SU-DHL-6 (cell line): Measurements from ENCODE around the gene HOMER3.
"Not testable (repeated sequence)": the region's sequence is repeated elsewhere in the genome, so short reads cannot be mapped to it uniquely, and the experiment has no call there.

Experiments used
- H2AFZ ChIP-seq: fragments of 200-600 bp; sonication (generic); 2 replicates; pipeline ENCODE4 v1.6.1; 2014; ENCODE audit warnings: low read depth, mild to moderate bottlenecking, moderate library complexity, mixed read lengths, antibody characterized with exemption, low read length; ENCODE audit not compliant: severe bottlenecking
- H3F3A ChIP-seq: fragments of 200-600 bp; shearing (Covaris generic); 2 replicates; pipeline ENCODE4 v1.6.0; 2016; ENCODE audit warnings: antibody characterized with exemption, mild to moderate bottlenecking; ENCODE audit not compliant: insufficient read depth
- H3K27ac ChIP-seq: fragments of 200-600 bp; sonication (generic); 2 replicates; pipeline ENCODE4 v1.5.1; 2016; ENCODE audit warnings: low read depth, mild to moderate bottlenecking, low read length, moderate library complexity, mixed read lengths
- H3K27me3 ChIP-seq: fragments of 200-600 bp; sonication (generic), shearing (Covaris generic); 2 replicates; pipeline ENCODE4 v1.6.0; 2014; ENCODE audit warnings: mild to moderate bottlenecking, low read length
- H3K36me3 ChIP-seq: fragments of 200-600 bp; sonication (generic); 2 replicates; pipeline ENCODE4 v1.6.1; 2014; ENCODE audit warnings: mild to moderate bottlenecking, low read length, mixed read lengths
- H3K4me2 ChIP-seq: fragments of 300-600, 200-600 bp; shearing (Covaris generic), sonication (generic); 2 replicates; pipeline ENCODE4 v1.6.0; 2014; ENCODE audit warnings: low read length, low read depth, mild to moderate bottlenecking; ENCODE audit not compliant: poor library complexity, severe bottlenecking
- H3K4me3 ChIP-seq: fragments of 200-600 bp; sonication (generic); 2 replicates; pipeline ENCODE4 v1.5.1; 2014; ENCODE audit warnings: antibody characterized with exemption, low read length, mild to moderate bottlenecking, mixed read lengths; ENCODE audit not compliant: insufficient read depth, poor library complexity, severe bottlenecking
- H3K79me2 ChIP-seq: fragments of 200-600 bp; sonication (generic); 2 replicates; pipeline ENCODE4 v1.6.1; 2014; ENCODE audit warnings: mild to moderate bottlenecking, low read length, moderate library complexity; ENCODE audit not compliant: insufficient read depth
- H3K9ac ChIP-seq: fragments of 200-600 bp; sonication (generic); 2 replicates; pipeline ENCODE4 v1.7.0; 2014; ENCODE audit warnings: mild to moderate bottlenecking, low read length
- H3K9me2 ChIP-seq: fragments of 200-600 bp; sonication (generic); replicated peaks from 2 replicates; pipeline ENCODE4 v1.6.1; 2014; ENCODE audit warnings: low read length; ENCODE audit not compliant: insufficient read depth
- H3K9me3 ChIP-seq: fragments of 200-600 bp; sonication (generic); 2 replicates; pipeline ENCODE4 v1.6.1; 2014; ENCODE audit warnings: low read length, mixed read lengths; ENCODE audit not compliant: insufficient read depth
- H4K20me1 ChIP-seq: fragments of 200-600 bp; sonication (generic); 2 replicates; pipeline ENCODE4 v1.6.1; 2014; ENCODE audit warnings: low read depth, mild to moderate bottlenecking, antibody characterized with exemption, low read length, moderate library complexity, mixed read lengths
- EZH2phosphoT487 ChIP-seq: fragments of 200-600 bp; sonication (generic), shearing (Covaris generic); conservative IDR thresholded peaks from 2 replicates; pipeline ENCODE4 v1.6.1; 2018; ENCODE audit warnings: mild to moderate bottlenecking, antibody characterized with exemption, low read length, moderate library complexity, mixed read lengths
- TF ChIP-seq, protein P1 (sequence below): fragments of 200-600 bp; sonication (generic); IDR thresholded peaks from one replicate; pipeline ENCODE4 v1.5.1; 2017; ENCODE audit warnings: antibody characterized with exemption, mild to moderate bottlenecking, low read length, moderate library complexity; ENCODE audit not compliant: insufficient read depth, poor library complexity, severe bottlenecking

HOMER3 gene

DNA sequence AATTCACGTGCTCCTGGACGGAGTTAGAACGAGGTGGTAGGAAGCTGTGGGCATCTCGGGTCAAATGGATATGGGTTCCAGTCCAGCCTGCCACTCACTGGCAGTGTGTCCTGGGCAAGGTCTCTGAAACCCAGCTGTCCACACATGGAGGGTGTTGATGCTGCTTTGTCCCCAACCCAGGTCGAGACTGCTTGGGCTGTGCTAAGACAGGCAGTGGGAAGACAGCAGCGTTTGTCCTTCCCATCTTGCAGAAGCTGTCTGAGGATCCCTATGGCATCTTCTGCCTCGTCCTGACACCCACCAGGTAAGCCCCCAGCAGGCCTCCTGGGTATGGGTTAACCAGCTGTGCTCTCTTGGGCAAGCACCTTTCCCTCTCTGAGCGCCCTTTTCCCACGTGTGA lies 20.6 kb downstream of the HOMER3 start:
- H3K9me3 ChIP-seq, result no peaks in the 10 kb centered on the region
- H3F3A ChIP-seq, result peaks cover 6% of the 10 kb centered on the region; the same call in 1 of the 2 replicates
- peak overlapping the region; percentile 76 for H3K9ac ChIP-seq
- TF ChIP-seq EZH2phosphoT487, result no peak
- TF ChIP-seq, protein P1, sequence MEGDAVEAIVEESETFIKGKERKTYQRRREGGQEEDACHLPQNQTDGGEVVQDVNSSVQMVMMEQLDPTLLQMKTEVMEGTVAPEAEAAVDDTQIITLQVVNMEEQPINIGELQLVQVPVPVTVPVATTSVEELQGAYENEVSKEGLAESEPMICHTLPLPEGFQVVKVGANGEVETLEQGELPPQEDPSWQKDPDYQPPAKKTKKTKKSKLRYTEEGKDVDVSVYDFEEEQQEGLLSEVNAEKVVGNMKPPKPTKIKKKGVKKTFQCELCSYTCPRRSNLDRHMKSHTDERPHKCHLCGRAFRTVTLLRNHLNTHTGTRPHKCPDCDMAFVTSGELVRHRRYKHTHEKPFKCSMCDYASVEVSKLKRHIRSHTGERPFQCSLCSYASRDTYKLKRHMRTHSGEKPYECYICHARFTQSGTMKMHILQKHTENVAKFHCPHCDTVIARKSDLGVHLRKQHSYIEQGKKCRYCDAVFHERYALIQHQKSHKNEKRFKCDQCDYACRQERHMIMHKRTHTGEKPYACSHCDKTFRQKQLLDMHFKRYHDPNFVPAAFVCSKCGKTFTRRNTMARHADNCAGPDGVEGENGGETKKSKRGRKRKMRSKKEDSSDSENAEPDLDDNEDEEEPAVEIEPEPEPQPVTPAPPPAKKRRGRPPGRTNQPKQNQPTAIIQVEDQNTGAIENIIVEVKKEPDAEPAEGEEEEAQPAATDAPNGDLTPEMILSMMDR, result no peak
- H3K27me3 ChIP-seq, result no peaks in the 10 kb centered on the region
- H3K4me3 ChIP-seq, result peak overlapping the region; percentile 91
- no peak overlapping the region for H3K27ac ChIP-seq
- no peaks in the 10 kb centered on the region for H3K36me3 ChIP-seq
- H3K79me2 ChIP-seq, result peaks cover 51% of the 10 kb centered on the region
- no peaks in the 10 kb centered on the region for H3K9me2 ChIP-seq
- H3K4me2 ChIP-seq, result peak overlapping the region; percentile 72
- no peak overlapping the region for H2AFZ ChIP-seq
- no peaks in the 10 kb centered on the region; the same call in 1 of the 2 replicates for H4K20me1 ChIP-seq

DNA sequence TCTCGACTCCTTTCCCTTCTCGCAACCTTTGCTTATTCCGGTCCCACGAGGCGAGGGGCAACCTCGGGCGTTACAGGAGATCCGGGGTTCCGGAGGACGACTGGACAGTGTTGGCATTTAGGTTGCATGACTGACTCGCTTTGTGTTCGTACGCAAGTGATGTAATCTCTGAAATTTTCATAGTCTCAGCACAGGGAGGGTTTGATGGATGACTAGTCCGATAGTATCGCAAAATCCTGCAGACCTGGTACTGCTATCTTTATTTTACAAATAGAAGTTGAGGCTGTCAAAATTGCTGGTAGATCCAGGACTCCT lies 21.2 kb downstream of the HOMER3 start:
- no peaks in the 10 kb centered on the region; the same call in 1 of the 2 replicates for H4K20me1 ChIP-seq
- H3K9me2 ChIP-seq, result no peaks in the 10 kb centered on the region
- peaks cover 6% of the 10 kb centered on the region; the same call in 1 of the 2 replicates for H3F3A ChIP-seq
- peak overlapping the region; percentile 72 for H3K4me2 ChIP-seq
- no peaks in the 10 kb centered on the region for H3K27me3 ChIP-seq
- no peaks in the 10 kb centered on the region for H3K9me3 ChIP-seq
- peak overlapping the region; percentile 76 for H3K9ac ChIP-seq
- no peak overlapping the region for H3K27ac ChIP-seq
- H3K4me3 ChIP-seq, result peak overlapping the region; percentile 91
- no peak overlapping the region for H2AFZ ChIP-seq
- no peak for TF ChIP-seq EZH2phosphoT487
- TF ChIP-seq, protein P1, result no peak
- peaks cover 56% of the 10 kb centered on the region for H3K79me2 ChIP-seq
- H3K36me3 ChIP-seq, result no peaks in the 10 kb centered on the region

DNA sequence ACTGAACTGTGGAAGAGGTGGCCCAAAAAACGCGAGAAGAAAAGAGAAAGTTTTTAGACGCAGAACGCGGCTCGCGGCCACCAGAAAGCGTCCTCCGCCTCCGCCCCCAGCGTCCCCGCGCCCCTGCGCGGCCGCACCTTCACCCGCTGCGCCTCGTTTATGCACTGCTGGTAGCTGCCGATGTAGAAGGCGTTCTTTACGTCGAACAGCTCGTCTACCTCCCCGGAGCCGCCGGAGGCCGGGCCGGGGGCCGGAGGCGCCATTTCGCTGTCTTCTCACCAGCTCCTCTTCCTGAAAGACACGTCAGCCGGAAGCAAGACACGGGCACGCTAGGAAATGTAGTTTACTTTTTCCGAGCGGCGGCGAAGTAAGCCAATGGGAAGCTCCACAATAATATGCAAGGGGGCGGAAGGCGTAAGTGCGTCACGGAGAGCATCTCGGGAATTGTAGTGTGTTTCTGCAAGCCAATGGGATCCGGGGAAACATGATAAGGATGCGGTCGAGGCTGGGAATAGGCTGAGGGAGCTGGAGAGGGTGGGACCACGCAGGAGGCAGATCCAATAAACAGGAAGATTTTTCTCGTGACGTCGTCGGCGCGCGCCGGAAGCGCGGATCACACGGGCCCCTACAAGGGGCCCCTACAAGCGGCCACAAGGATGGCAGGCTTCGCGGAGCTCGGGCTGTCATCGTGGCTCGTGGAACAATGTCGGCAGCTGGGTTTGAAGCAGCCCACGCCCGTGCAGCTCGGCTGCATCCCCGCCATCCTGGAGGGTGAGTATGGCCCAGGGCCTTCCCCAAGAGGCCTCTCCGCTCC lies 21.7 kb downstream of the HOMER3 start, which contains the start of the genes COPE and DDX49:
TSS of gene COPE (minus strand) at position 302 of the 814 bp plus-strand sequence. CDS start at position 263, 39 bp downstream.
TSS of gene DDX49 (plus strand) at position 630 of the 814 bp plus-strand sequence. CDS start at position 657, 27 bp downstream.
- Histone ChIP-seq H3K27ac (peak within 1 kb of the TSS; percentile 75), H3K27me3 (no peaks in the 10 kb centered on the region), H3K79me2 (peaks cover 62% of the 10 kb centered on the region), H4K20me1 (no peaks in the 10 kb centered on the region; the same call in 1 of the 2 replicates), H3K9ac (peak within 1 kb of the TSS; percentile 82), H3F3A (peaks cover 6% of the 10 kb centered on the region; the same call in 1 of the 2 replicates), H3K9me2 (no peaks in the 10 kb centered on the region), H3K4me2 (peak within 1 kb of the TSS; percentile 89), H3K9me3 (no peaks in the 10 kb centered on the region), H2AFZ (peak within 1 kb of the TSS; percentile 43), H3K36me3 (no peaks in the 10 kb centered on the region), H3K4me3 (peak within 1 kb of the TSS; percentile 94)
- no peak for TF ChIP-seq EZH2phosphoT487
- TF ChIP-seq, protein P1, result no peak

DNA sequence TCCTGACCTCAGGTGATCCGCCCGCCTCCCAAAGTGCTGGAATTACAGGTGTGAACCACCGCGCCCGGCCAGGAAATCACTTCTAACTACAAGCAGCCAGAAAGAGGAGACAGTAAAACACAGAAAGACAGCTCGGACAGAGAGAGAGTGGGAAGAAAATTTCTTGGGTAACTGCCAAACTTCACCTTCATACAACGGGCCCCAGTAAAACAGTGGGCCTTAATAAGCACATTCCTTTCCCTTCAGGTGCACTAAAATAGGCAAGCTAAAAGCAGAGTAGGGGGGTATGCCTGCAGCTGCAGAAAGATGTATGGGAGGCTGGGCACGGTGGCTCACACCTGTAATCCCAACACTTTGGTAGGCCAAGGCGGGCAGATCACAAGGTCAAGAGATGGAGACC lies 23.4 kb downstream of the HOMER3 start:
- H3K27me3 ChIP-seq, H3K36me3 ChIP-seq, H2AFZ ChIP-seq, H3K9me2 ChIP-seq, H4K20me1 ChIP-seq, H3K9me3 ChIP-seq, H3K4me3 ChIP-seq, H3F3A ChIP-seq, H3K27ac ChIP-seq: not testable (repeated sequence)
- Histone ChIP-seq H3K4me2 (peak overlapping the region; percentile 89), H3K79me2 (peaks cover 69% of the 10 kb centered on the region), H3K9ac (0 out of 2 replicates have a peak overlapping the region, but pooled peaks have one; percentile 13)
